ENCODE results near the gene CEP112.

The CEP112 gene

DNA sequence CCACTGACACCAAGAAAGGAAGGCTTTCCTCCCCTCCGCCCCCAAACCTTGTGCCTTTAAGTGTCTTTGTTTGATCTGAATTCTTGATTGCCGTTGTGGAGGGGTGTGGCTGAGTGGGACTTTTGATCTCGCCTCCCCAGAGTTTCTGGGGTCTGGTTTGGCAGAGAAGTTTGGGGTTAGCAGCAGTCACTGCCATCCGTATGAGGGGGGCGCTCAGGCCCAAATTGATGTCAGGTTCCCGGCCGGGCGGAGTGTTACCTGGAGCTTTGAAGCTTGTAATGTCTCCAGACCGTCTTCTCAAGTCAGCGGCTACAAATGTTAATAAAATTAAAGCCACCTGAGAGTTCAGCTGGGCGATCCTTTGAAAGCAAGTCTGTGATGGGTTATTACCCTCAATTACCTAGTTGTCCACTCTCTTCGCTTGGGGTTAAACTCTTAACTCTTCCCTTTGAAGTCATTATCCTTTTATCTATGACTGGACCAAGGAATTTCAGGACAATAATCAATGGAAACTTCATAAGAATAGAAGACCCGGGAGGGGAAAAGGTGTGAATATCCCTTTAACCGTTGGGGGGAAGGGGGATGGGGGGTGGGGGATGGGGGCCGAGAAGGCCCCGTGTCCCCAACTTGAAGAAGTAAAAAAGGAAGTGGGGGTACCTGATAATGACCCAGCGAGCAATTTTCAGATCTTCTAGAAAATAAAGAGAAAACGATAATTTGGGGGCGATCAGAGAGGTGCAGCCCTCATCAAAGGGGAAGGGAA, 598.7 kb downstream of the CEP112 start:
- no peak for DNase-seq (ENCODE audit: low spot score)

GRCh38 chr17:65592125-65592965, 599.6 kb downstream of the CEP112 start:
- no peak for DNase-seq (ENCODE audit: low spot score)

- peak; percentile 23 for DNase-seq (ENCODE audit: low spot score)
These were observed 602.6 kb downstream of the CEP112 start for GRCh38 chr17:65589321-65589720.

- no peak for DNase-seq (ENCODE audit: low spot score)
These were observed 603.6 kb downstream of the CEP112 start for GRCh38 chr17:65588181-65588808.

- peak; percentile 36 for DNase-seq (ENCODE audit: low spot score)
These were observed 604.3 kb downstream of the CEP112 start for GRCh38 chr17:65587534-65588180.

GRCh38 chr17:65586899-65587298, 605.0 kb downstream of the CEP112 start:
- no peak for DNase-seq (ENCODE audit: low spot score)

Measured in AG20443 (cell line).